Activated CD8-positive, alpha-beta T cell treated with anti-CD3 and anti-CD28 coated beads for 36 hours (primary cell): ENCODE data around the gene KLF16. TPM values are rescaled to one million over a fixed set of nuclear protein-coding genes. Genes with fewer than 3 reads are reported as not detected.

ENCODE experiments used
- ATAC-seq: fragments of 200-7000 bp; cut with Tn5 transposase; one replicate; pipeline ENCODE4 v1.10.0; 2021; ENCODE audit warnings: mild to moderate bottlenecking, moderate library complexity
- CTCF ChIA-PET: fragments of 350-600 bp; sonication (Branson Sonifier 250); formaldehyde crosslinking; loops from one replicate; lab custom pipeline; 2021; ENCODE audit warnings: antibody characterized with exemption; lab: Charles Lee
- POLR2A ChIA-PET: fragments of 350-600 bp; sonication (Branson Sonifier 250); formaldehyde crosslinking; loops from one replicate; lab custom pipeline; 2021; ENCODE audit warnings: antibody characterized with exemption; lab: Charles Lee
- DNase-seq: peaks from one replicate; pipeline ENCODE4 v3.0.0-alpha.2; 2020
- H3K27ac Mint-ChIP-seq: one replicate; pipeline ENCODE4 v1.8.0; 2021; ENCODE audit warnings: mild to moderate bottlenecking, mixed read lengths
- H3K27me3 Mint-ChIP-seq: one replicate; pipeline ENCODE4 v1.8.0; 2021; ENCODE audit warnings: mixed read lengths
- H3K36me3 Mint-ChIP-seq: one replicate; pipeline ENCODE4 v1.8.0; 2021; ENCODE audit warnings: low read depth, mixed read lengths
- H3K4me1 Mint-ChIP-seq: one replicate; pipeline ENCODE4 v1.8.0; 2021; ENCODE audit warnings: low read depth, mixed read lengths
- H3K4me3 Mint-ChIP-seq: one replicate; pipeline ENCODE4 v1.8.0; 2021; ENCODE audit warnings: mild to moderate bottlenecking, moderate library complexity, mixed read lengths
- H3K9me3 Mint-ChIP-seq: one replicate; pipeline ENCODE4 v1.8.0; 2021; ENCODE audit warnings: mixed read lengths
- CTCF ChIP-seq: fragments of 200-600 bp; IDR thresholded peaks from one replicate; pipeline ENCODE4 v1.8.0; 2022; ENCODE audit warnings: antibody characterized with exemption, mild to moderate bottlenecking
- intact Hi-C: fragments of 100-400 bp; cut with micrococcal nuclease; formaldehyde crosslinking; loops from one replicate; pipeline ENCODE4 v1.10.0; 2022
- total RNA-seq, 2 experiments: library from RNA; stranded (reverse); gene quantifications; one replicate each; pipeline ENCODE4 v1.2.3, GENCODE V29; 2021

Gene KLF16
- total RNA-seq, result 10 to 100 TPM; 25.6 to 27.7 TPM

- peak within 1 kb of the TSS; percentile 92 for H3K27ac Mint-ChIP-seq
- intact Hi-C loops, result no loop called here
- no peak for DNase-seq
- no peak for TF ChIP-seq CTCF
- no peaks in the 10 kb centered on the region for H3K9me3 Mint-ChIP-seq
- H3K4me1 Mint-ChIP-seq, result peaks cover 35% of the 10 kb centered on the region
- peak; percentile 0 for ATAC-seq
- peaks cover 11% of the 10 kb centered on the region for H3K36me3 Mint-ChIP-seq
- CTCF ChIA-PET, result no interaction called here
- POLR2A ChIA-PET, result no interaction called here
- H3K27me3 Mint-ChIP-seq, result no peaks in the 10 kb centered on the region
- peak within 1 kb of the TSS; percentile 95 for H3K4me3 Mint-ChIP-seq
Measured at GRCh38 chr19:1863328-1863637, at the start of gene KLF16. Gene KLF16, minus strand, starts transcription at chr19:1863579. Its CDS starts 82 bp downstream, at chr19:1863497.

- ATAC-seq (no peak), DNase-seq (no peak)
- Mint-ChIP-seq H3K27ac (no peak overlapping the region), H3K4me1 (peaks cover 23% of the 10 kb centered on the region), H3K36me3 (peaks cover 2% of the 10 kb centered on the region), H3K9me3 (no peaks in the 10 kb centered on the region), H3K4me3 (no peak overlapping the region), H3K27me3 (no peaks in the 10 kb centered on the region)
- TF ChIP-seq CTCF, result no peak
- POLR2A ChIA-PET, result no interaction called here
- CTCF ChIA-PET, result no interaction called here
- intact Hi-C loops, result no loop called here
Measured at GRCh38 chr19:1912760-1913505, 49.6 kb upstream of the KLF16 start.

GRCh38 chr19:1911995-1912394 lies 48.6 kb upstream of the KLF16 start:
- ChIA-PET CTCF (no interaction called here), POLR2A (no interaction called here)
- ATAC-seq (no peak), DNase-seq (no peak)
- H3K4me1 Mint-ChIP-seq, result peaks cover 27% of the 10 kb centered on the region
- H3K27me3 Mint-ChIP-seq, result no peaks in the 10 kb centered on the region
- H3K4me3 Mint-ChIP-seq, result no peak overlapping the region
- no peak overlapping the region for H3K27ac Mint-ChIP-seq
- TF ChIP-seq CTCF, result no peak
- H3K9me3 Mint-ChIP-seq, result no peaks in the 10 kb centered on the region
- H3K36me3 Mint-ChIP-seq, result no peaks in the 10 kb centered on the region
- intact Hi-C loops, result no loop called here

- Mint-ChIP-seq H3K27ac (no peak overlapping the region), H3K4me3 (no peak overlapping the region), H3K4me1 (peaks cover 27% of the 10 kb centered on the region), H3K36me3 (no peaks in the 10 kb centered on the region), H3K9me3 (no peaks in the 10 kb centered on the region), H3K27me3 (no peaks in the 10 kb centered on the region)
- no peak for ATAC-seq
- ChIA-PET CTCF (interaction anchor here (1.3 kb wide), 1 partner anchor 16 kb away, joined by 3 read pairs; no protein-coding TSS in a partner anchor), POLR2A (no interaction called here)
- no peak for DNase-seq
- no peak for TF ChIP-seq CTCF
- intact Hi-C loops, result no loop called here
Measured at GRCh38 chr19:1911098-1911497, 47.7 kb upstream of the KLF16 start.

- Mint-ChIP-seq H3K27ac (peak overlapping the region; percentile 50), H3K9me3 (no peaks in the 10 kb centered on the region), H3K4me3 (no peak overlapping the region)
Measured at GRCh38 chr19:1910177-1910576, 46.8 kb upstream of the KLF16 start.

More at GRCh38 chr19:1910177-1910576, 46.8 kb upstream of the KLF16 start:
- TF ChIP-seq CTCF, result no peak
- ChIA-PET POLR2A (interaction anchor here (1.1 kb wide), 1 partner anchor 81 kb away, joined by 3 read pairs; no protein-coding TSS in a partner anchor), CTCF (interaction anchor here (1.3 to 1.7 kb wide), 3 partner anchors 17 to 35 kb away, joined by 3 to 4 read pairs (median 3); no protein-coding TSS in a partner anchor)
- intact Hi-C loops, result no loop called here
- DNase-seq, result no peak
- peaks cover 5% of the 10 kb centered on the region for H3K36me3 Mint-ChIP-seq
- ATAC-seq, result no peak
- peaks cover 33% of the 10 kb centered on the region for H3K4me1 Mint-ChIP-seq
- H3K27me3 Mint-ChIP-seq, result no peaks in the 10 kb centered on the region
